SU-DHL-6 (cell line): ENCODE data around the gene PGM1.

Experiments used
- H2AFZ ChIP-seq: fragments of 200-600 bp; sonication (generic); 2 replicates; pipeline ENCODE4 v1.6.1; 2014; ENCODE audit warnings: low read depth, mild to moderate bottlenecking, moderate library complexity, mixed read lengths, antibody characterized with exemption, low read length; ENCODE audit not compliant: severe bottlenecking
- H3F3A ChIP-seq: fragments of 200-600 bp; shearing (Covaris generic); 2 replicates; pipeline ENCODE4 v1.6.0; 2016; ENCODE audit warnings: antibody characterized with exemption, mild to moderate bottlenecking; ENCODE audit not compliant: insufficient read depth
- H3K27ac ChIP-seq: fragments of 200-600 bp; sonication (generic); 2 replicates; pipeline ENCODE4 v1.5.1; 2016; ENCODE audit warnings: low read depth, mild to moderate bottlenecking, low read length, moderate library complexity, mixed read lengths
- H3K27me3 ChIP-seq: fragments of 200-600 bp; sonication (generic), shearing (Covaris generic); 2 replicates; pipeline ENCODE4 v1.6.0; 2014; ENCODE audit warnings: mild to moderate bottlenecking, low read length
- H3K36me3 ChIP-seq: fragments of 200-600 bp; sonication (generic); 2 replicates; pipeline ENCODE4 v1.6.1; 2014; ENCODE audit warnings: mild to moderate bottlenecking, low read length, mixed read lengths
- H3K4me2 ChIP-seq: fragments of 300-600, 200-600 bp; shearing (Covaris generic), sonication (generic); 2 replicates; pipeline ENCODE4 v1.6.0; 2014; ENCODE audit warnings: low read length, low read depth, mild to moderate bottlenecking; ENCODE audit not compliant: poor library complexity, severe bottlenecking
- H3K4me3 ChIP-seq: fragments of 200-600 bp; sonication (generic); 2 replicates; pipeline ENCODE4 v1.5.1; 2014; ENCODE audit warnings: antibody characterized with exemption, low read length, mild to moderate bottlenecking, mixed read lengths; ENCODE audit not compliant: insufficient read depth, poor library complexity, severe bottlenecking
- H3K79me2 ChIP-seq: fragments of 200-600 bp; sonication (generic); 2 replicates; pipeline ENCODE4 v1.6.1; 2014; ENCODE audit warnings: mild to moderate bottlenecking, low read length, moderate library complexity; ENCODE audit not compliant: insufficient read depth
- H3K9ac ChIP-seq: fragments of 200-600 bp; sonication (generic); 2 replicates; pipeline ENCODE4 v1.7.0; 2014; ENCODE audit warnings: mild to moderate bottlenecking, low read length
- H3K9me2 ChIP-seq: fragments of 200-600 bp; sonication (generic); replicated peaks from 2 replicates; pipeline ENCODE4 v1.6.1; 2014; ENCODE audit warnings: low read length; ENCODE audit not compliant: insufficient read depth
- H3K9me3 ChIP-seq: fragments of 200-600 bp; sonication (generic); 2 replicates; pipeline ENCODE4 v1.6.1; 2014; ENCODE audit warnings: low read length, mixed read lengths; ENCODE audit not compliant: insufficient read depth
- H4K20me1 ChIP-seq: fragments of 200-600 bp; sonication (generic); 2 replicates; pipeline ENCODE4 v1.6.1; 2014; ENCODE audit warnings: low read depth, mild to moderate bottlenecking, antibody characterized with exemption, low read length, moderate library complexity, mixed read lengths
- EZH2phosphoT487 ChIP-seq: fragments of 200-600 bp; sonication (generic), shearing (Covaris generic); conservative IDR thresholded peaks from 2 replicates; pipeline ENCODE4 v1.6.1; 2018; ENCODE audit warnings: mild to moderate bottlenecking, antibody characterized with exemption, low read length, moderate library complexity, mixed read lengths
- TF ChIP-seq, protein P1 (sequence below): fragments of 200-600 bp; sonication (generic); IDR thresholded peaks from one replicate; pipeline ENCODE4 v1.5.1; 2017; ENCODE audit warnings: antibody characterized with exemption, mild to moderate bottlenecking, low read length, moderate library complexity; ENCODE audit not compliant: insufficient read depth, poor library complexity, severe bottlenecking

The PGM1 gene

DNA sequence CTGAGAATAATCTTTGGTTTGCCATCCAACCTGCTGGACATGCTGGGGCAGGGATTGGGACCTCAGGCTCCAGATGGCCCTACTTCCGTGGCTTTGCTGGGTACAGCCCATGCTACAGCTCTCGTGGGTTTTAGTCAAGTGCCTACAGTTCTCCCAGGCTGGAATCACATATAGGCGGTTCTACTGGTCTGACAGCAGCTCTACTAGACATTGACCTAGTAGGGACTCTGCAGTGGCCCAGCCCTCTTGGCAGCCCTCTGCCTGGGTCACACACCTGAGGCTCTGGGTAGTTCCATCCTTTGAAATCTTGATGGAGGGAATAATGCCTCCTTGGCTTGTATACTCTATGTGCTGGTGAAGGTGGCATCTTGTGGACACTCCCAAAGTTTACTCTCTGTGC, 72.2 kb downstream of the PGM1 start:
- H3K4me2 ChIP-seq, result no peak overlapping the region
- TF ChIP-seq, protein P1, sequence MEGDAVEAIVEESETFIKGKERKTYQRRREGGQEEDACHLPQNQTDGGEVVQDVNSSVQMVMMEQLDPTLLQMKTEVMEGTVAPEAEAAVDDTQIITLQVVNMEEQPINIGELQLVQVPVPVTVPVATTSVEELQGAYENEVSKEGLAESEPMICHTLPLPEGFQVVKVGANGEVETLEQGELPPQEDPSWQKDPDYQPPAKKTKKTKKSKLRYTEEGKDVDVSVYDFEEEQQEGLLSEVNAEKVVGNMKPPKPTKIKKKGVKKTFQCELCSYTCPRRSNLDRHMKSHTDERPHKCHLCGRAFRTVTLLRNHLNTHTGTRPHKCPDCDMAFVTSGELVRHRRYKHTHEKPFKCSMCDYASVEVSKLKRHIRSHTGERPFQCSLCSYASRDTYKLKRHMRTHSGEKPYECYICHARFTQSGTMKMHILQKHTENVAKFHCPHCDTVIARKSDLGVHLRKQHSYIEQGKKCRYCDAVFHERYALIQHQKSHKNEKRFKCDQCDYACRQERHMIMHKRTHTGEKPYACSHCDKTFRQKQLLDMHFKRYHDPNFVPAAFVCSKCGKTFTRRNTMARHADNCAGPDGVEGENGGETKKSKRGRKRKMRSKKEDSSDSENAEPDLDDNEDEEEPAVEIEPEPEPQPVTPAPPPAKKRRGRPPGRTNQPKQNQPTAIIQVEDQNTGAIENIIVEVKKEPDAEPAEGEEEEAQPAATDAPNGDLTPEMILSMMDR, result no peak
- TF ChIP-seq EZH2phosphoT487, result no peak
- H3K9me2 ChIP-seq, result no peaks in the 10 kb centered on the region
- H4K20me1 ChIP-seq, result no peaks in the 10 kb centered on the region
- no peak overlapping the region for H3K27ac ChIP-seq
- H3K9ac ChIP-seq, result no peak overlapping the region
- H3F3A ChIP-seq, result no peaks in the 10 kb centered on the region
- H3K36me3 ChIP-seq, result no peaks in the 10 kb centered on the region
- H3K4me3 ChIP-seq, result no peak overlapping the region
- H2AFZ ChIP-seq, result no peak overlapping the region
- H3K9me3 ChIP-seq, result no peaks in the 10 kb centered on the region
- no peaks in the 10 kb centered on the region for H3K79me2 ChIP-seq
- H3K27me3 ChIP-seq, result no peaks in the 10 kb centered on the region

DNA sequence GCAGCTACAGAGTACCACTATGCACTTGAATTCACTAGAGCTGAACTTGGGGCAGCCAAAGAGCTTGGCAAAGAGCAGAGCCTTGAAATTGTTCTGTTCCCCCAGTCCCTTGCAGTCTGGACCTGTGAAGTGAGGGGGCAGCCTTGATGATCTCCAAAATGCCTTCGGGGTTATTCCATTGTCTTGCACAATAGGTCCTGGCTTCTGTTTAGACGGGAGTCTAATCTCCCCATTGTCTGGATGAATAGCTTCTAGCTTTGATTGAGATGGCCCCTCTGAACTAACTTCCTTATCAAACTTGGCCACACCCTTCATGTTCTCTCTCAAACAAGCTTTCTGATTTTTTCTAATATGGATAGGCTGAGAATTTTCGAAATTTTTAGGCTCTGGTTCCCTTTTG, 72.6 kb downstream of the PGM1 start:
- Histone ChIP-seq H3K79me2 (no peaks in the 10 kb centered on the region), H3F3A (no peaks in the 10 kb centered on the region), H3K9me2 (no peaks in the 10 kb centered on the region), H3K4me3 (no peak overlapping the region), H3K27ac (no peak overlapping the region), H4K20me1 (no peaks in the 10 kb centered on the region), H3K27me3 (no peaks in the 10 kb centered on the region), H3K9ac (no peak overlapping the region), H3K36me3 (no peaks in the 10 kb centered on the region), H3K9me3 (no peaks in the 10 kb centered on the region), H2AFZ (no peak overlapping the region), H3K4me2 (no peak overlapping the region)
- TF ChIP-seq EZH2phosphoT487, result no peak
- TF ChIP-seq, protein P1, result no peak

DNA sequence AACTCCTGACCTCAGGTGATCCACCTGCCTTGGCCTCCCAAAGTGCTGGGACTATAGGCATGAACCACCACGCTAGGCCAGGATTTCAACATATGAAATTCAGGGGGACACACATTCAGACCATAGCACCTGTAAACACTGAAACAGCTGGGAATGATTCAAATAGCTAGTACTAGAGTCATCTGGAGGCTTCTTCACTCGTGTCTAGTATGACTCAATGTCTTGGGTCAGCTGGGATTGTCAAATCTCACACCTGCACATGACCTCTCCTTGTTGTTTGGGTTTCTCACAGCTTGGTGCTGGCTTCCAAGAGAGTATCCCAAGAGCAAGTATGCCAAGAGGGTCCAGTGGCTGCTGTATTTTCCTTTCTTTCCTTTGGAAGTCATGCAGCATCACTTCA, 75.1 kb downstream of the PGM1 start:
- no peak overlapping the region for H3K27ac ChIP-seq
- H3K9me2 ChIP-seq, result no peaks in the 10 kb centered on the region
- H3F3A ChIP-seq, result no peaks in the 10 kb centered on the region
- no peak overlapping the region for H3K4me2 ChIP-seq
- no peak overlapping the region for H2AFZ ChIP-seq
- H3K36me3 ChIP-seq, result no peaks in the 10 kb centered on the region
- H3K79me2 ChIP-seq, result no peaks in the 10 kb centered on the region
- H3K27me3 ChIP-seq, result no peaks in the 10 kb centered on the region
- no peaks in the 10 kb centered on the region for H4K20me1 ChIP-seq
- no peaks in the 10 kb centered on the region for H3K9me3 ChIP-seq
- no peak overlapping the region for H3K9ac ChIP-seq
- H3K4me3 ChIP-seq, result no peak overlapping the region
- TF ChIP-seq, protein P1, result no peak
- no peak for TF ChIP-seq EZH2phosphoT487
